ENCODE results near the gene LTBP2.

LTBP2 gene

GRCh38 chr14:74610866-74611649, 979 bp downstream of the LTBP2 start:
- DNase-seq = no peak

DNA sequence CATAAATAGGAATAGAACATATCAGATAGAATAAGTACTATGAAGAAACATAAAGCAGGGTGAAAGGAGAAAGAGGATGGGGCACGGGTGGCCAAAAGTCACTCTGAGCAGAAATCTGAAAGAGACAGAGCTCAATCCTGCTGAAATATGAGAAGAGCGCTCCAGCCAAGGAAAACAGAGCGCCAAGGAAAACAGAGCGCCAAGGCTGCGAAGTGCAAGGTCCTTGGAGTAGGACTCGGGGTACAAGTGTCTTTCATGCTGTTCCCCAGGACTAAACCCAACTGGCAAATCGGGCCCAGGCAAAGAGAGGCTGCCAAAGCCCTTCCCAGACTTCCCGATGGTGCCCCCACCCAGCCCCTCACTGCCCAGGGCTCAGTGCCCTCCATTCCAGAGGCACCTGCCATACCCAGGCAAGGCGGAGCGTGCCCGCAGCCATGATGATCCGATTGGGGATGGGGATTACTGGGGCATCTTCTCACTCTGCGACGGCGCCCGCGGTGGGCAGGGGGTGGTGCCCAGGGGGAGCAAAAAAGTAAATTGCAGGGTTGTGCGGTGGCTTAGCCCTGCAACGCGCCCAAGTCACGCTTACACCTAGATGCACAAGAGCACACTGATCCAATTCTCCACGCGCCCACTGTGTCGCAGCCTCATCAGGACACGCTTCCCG, 1.7 kb downstream of the LTBP2 start:
- DNase-seq = no peak

DNA sequence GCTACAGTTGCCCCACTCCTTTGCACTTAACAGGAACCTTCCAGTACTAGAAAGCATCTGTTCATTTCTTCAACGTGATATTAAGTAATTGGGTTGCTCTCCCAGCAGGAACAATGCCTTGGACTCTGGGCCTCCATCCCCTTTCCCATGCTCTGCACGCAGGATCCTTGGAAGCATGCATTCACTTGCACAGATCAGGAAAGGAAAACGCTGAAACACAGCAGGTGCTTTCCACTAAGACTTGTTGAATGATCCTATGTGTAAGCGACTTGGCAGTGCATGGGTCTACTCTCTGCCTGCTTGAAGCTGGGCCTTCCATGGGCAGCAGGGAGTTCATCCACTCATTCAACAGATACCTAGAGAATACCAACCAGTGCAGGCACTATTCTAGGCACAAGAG, 2.3 kb downstream of the LTBP2 start:
- no peak for DNase-seq

- peak; percentile 89 to 93 (median 90) for DNase-seq
These were observed 3.0 kb downstream of the LTBP2 start for GRCh38 chr14:74608959-74609611.

DNA sequence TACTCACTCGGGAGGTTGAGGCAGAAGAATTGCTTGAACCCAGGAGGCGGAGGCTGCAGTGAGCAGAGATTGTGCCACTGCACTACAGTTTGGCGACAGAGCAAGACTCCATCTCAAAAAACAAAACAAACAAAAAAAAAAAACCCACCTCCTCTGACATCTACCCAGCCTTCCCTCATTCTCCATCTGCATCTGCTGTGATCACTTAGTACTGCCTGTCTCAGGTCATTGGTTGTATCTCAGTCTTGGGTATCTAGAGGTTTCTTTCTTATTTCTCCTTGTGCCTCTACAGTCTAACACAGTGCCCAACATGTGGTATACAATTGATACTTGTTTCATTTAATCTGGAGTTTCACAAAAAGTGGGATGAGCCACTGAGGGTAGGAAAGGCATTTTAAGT, 5.3 kb downstream of the LTBP2 start:
- no peak for DNase-seq

GRCh38 chr14:74605531-74606223, 6.4 kb downstream of the LTBP2 start:
- DNase-seq = no peak

DNA sequence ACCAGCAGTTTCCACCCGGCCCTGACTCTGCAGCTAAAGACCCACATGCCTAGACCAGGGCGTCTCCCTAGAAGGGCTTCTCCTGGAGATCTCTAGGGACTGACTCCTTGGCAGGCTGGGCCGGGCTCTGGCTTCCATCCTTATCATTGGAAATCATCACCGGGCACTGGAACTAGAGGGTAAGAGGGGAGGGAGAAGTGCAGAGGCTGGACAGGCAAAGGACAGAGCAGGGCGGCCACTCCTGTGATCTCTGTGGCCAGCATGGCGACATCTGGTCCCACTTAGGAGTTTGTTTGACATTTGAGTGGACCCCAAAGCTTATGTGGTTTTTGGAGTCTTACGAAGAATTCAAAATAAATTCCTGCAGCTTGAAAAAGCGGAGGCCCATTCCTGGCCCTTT, 7.1 kb downstream of the LTBP2 start:
- DNase-seq = no peak

DNA sequence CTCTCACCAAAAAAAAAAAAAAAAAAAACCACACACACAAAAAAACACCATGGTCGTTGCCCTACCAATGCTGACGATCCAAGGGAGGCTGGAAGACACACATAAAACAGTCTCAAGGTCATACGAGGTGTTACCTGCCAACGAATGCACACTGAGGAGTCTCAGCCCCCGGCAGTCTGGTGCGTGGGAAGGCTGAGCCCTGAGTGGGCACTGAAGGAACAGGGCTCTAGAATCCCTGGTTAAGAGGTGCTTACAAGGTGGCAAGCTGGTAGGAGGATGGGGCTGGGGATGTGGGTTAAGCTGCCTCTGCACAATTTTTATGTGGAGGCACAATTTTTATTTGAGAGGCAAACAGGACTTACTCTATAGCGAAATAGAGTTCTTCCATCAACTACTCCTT, 7.9 kb downstream of the LTBP2 start:
- DNase-seq = no peak

DNA sequence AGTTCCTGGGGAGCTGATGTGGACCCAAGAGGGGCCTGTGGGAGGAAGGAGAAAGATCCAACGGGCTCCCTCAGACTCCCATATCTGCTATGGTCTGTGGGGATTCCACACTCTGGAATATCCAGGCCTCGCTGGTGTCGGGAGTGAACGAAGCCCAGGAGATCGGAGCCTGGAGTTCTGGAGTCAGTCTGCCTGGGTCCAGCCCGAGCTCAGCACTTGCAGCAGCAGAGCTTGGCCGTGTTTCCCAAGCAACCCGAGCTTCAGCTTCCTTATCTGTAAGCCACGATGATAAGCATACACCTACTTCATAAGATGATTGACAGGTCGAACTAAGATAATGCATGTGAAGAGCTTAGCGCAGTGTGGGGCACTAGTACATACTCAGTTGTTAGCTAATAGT, 10.1 kb downstream of the LTBP2 start:
- DNase-seq = no peak

GRCh38 chr14:74599946-74600345, 12.1 kb downstream of the LTBP2 start:
- DNase-seq = no peak

DNA sequence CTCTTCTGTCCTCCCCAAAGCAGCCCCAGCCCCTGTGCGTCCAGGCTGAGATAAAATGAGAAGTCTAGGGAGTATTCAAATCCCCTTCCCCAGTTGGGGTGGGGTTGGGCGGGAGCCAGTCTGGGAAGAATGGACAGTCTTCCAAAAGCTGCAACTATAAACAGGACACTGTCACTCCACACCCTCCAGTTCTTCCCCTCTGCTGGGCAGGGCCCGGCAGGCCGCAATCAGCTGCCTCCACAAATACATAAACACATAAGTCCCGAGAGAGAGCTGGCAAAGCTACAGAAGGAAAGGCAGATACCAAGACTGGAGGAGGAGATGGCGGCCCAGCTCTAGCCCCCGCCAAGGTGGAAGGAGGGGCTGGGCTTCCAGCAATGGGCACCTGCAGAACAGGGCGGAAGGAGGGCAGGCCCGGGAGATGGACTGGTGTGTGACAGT, 12.7 kb downstream of the LTBP2 start:
- no peak for DNase-seq

DNA sequence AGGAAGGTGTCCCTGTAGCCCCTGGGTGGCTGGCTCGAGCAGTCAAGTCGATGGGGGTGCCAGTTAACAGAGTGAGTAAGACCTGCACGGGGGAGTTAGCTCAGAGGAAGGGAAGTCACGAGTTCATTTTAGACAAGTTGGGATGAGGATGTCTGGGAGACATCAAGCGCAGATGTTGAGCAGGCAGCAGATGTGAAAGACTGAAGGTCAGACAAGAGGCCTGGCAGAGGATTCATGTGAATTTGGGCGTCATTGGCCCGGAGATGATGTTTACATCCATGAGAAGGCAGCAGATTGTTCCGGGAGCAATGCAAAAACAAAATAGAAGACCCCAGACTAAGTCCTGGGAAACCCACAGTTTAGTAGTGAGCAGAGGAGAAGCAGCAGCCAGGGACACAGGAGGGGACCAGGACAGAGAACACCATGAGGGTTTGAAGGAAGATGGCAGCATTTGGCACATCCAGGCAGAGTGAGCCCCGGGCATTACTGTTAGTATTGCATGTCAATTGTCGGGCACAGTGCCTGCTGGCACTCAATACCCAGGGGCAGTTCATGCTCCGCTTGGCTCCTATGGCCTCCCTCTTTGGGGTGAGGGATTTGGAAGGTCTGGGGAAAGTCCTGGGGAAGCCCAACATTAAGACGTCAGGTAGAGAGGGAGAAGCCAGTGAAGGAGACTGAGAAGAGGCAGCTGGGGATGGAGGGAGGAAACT, 15.1 kb downstream of the LTBP2 start:
- peak; percentile 44 to 56 (median 45) for DNase-seq

DNA sequence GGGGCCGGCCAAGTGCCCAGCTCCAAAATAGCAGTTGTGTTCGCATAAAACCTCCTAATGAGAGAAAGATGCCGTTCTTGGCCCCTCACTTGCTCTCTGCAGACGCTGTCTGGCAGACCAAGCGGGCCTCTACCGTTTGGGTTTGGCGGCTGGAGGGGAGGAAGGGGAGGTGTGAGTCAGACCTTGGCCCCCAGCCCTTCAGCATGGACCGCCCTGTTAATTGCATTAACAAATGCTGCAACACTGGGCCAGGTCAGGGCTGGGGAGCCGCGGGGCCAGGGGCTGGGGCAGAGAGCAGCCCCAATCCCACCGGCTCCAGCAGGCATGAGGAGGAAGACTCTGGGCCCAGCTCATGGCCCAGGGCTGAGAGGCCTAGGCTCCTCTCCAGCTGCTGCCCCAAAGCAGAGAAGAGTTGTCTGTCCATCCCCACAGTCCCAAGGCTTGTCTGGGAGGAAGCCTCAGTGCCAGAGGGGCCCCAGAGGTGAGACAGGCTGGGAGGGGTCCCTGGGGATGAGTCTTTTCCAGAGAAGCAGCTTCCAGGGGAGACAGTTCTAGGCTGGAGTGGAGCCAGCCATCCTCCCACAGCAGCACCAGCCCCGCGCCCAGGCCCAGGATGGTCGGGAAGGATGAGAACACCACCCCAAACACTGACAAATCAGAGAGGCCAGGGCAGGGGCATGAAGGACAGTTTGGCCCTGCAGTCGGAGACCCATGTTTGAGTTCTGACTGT, 16.9 kb downstream of the LTBP2 start:
- no peak for DNase-seq

GRCh38 chr14:74594606-74595005, 17.4 kb downstream of the LTBP2 start:
- DNase-seq = peak; percentile 63 to 73 (median 70)

GRCh38 chr14:74594029-74594428, 18.0 kb downstream of the LTBP2 start:
- DNase-seq = no peak

GRCh38 chr14:74593241-74593953, 18.6 kb downstream of the LTBP2 start:
- DNase-seq = peak in 1 of 3 donors; percentile 32

DNA sequence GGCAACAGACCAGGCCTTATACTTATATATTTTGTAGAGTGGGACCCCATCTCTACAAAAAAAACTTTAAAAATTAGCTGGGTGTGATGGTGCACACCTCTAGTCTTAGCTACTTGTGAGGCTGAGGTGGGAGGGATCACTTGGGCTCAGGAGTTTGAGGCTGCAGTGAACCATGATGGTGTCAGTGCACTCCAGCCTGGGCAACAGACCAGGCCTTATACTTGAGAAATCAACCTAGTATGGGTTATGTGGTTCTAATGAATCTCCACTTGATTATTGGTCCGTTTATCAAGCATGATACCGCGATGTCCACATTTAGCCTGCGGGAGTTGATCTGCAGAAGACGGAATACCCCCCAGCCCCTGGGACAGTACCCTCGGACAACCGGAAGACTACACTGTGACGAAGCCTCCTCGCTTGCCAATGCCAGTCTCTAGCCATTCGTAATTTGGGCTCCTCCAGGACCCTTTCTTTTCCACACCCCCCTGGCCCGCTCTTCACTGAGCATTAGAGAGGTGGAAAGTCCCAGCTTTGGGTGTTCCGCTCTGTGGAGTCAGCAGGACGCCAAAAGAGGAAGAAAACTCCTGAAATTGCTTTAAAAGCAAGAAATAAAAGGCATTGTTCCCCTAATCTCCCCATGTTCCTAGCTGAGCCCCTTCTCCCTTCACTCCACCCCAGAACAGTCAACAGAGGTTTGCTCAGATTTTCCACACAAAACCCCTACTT, 19.4 kb downstream of the LTBP2 start:
- DNase-seq = peak; percentile 86 to 93 (median 88)

DNA sequence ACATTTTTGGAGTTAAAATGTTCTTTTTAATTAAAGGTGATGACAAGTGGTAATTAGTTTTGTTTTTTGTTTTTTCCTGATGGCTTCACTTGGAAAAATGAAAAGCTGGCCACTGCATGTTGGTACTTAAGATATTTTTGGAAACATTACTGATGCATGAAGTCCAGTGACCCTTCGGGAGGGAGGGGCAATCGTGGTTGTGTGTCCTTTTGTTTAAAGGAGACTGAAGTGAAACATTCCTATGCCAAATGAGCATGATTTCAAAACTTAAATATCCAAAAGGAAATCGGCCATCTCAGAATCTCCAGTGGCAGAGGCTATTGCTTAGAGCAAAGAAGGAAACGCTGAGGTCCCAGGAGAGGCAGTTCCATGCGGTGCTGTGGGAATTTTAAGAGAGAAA, 20.1 kb downstream of the LTBP2 start:
- no peak for DNase-seq

DNA sequence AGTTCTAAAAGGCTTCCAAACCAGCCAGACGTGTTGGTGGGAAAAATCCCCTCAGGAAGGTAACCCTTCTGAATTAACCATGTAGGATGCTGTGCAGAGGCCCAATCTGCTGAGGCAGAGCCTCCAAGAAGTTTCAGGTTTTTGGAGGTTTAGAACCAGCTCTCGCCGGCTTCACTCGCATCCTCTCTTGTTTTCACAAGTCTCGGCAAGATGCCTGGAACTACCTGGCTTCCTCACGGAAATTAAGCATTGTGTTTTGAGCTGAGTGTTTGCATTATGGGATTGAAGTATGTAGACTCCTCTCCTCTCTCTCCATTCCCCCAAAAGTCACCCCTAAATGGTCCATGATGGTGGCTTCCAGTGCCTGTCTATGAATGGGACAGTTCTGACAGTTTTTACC, 20.6 kb downstream of the LTBP2 start:
- DNase-seq = no peak

- no peak for DNase-seq
These were observed 22.7 kb downstream of the LTBP2 start for GRCh38 chr14:74589291-74589879.
